Endodermal cell (in vitro differentiated cells): ENCODE results near the gene ARNT2. TPM values are rescaled to one million over a fixed set of nuclear protein-coding genes. Genes with fewer than 3 reads are reported as not detected.

Experiments used
- DNase-seq: peaks from one replicate; pipeline ENCODE4 v3.0.0-alpha.2; 2017
- H3K27ac ChIP-seq: 2 replicates; pipeline ENCODE4 v1.5.1; 2013; ENCODE audit warnings: mild to moderate bottlenecking, low read depth, low read length, moderate library complexity
- H3K27me3 ChIP-seq: 2 replicates; pipeline ENCODE4 v1.6.1; 2013; ENCODE audit warnings: mild to moderate bottlenecking, low read length, moderate library complexity; ENCODE audit not compliant: insufficient read depth, control insufficient read depth, poor library complexity, severe bottlenecking
- H3K36me3 ChIP-seq: 2 replicates; pipeline ENCODE4 v1.7.0; 2013; ENCODE audit warnings: mild to moderate bottlenecking, low read length, moderate library complexity; ENCODE audit not compliant: control insufficient read depth, insufficient read depth
- H3K4me1 ChIP-seq: one replicate; pipeline ENCODE4 v1.7.0; 2013; ENCODE audit warnings: low read length; ENCODE audit not compliant: control insufficient read depth, insufficient read depth
- H3K4me3 ChIP-seq: 2 replicates; pipeline ENCODE4 v1.5.1; 2013; ENCODE audit warnings: mild to moderate bottlenecking, low read length, moderate library complexity
- H3K9ac ChIP-seq: 2 replicates; pipeline ENCODE4 v1.6.1; 2013; ENCODE audit warnings: mild to moderate bottlenecking, low read length, moderate library complexity; ENCODE audit not compliant: poor library complexity, severe bottlenecking; ENCODE audit errors: extremely low read depth
- H3K9me3 ChIP-seq: 2 replicates; pipeline ENCODE4 v1.6.1; 2013; ENCODE audit warnings: mild to moderate bottlenecking, low read length, moderate library complexity; ENCODE audit not compliant: control insufficient read depth
- H3K27ac Mint-ChIP-seq: 2 replicates; pipeline ENCODE4 v1.8.0; 2020; ENCODE audit warnings: mixed read lengths
- H3K27me3 Mint-ChIP-seq: 2 replicates; pipeline ENCODE4 v1.8.0; 2021; ENCODE audit warnings: mild to moderate bottlenecking, mixed read lengths; ENCODE audit not compliant: insufficient read depth
- H3K36me3 Mint-ChIP-seq: 2 replicates; pipeline ENCODE4 v1.8.0; 2020; ENCODE audit warnings: low read depth, mixed read lengths
- H3K4me1 Mint-ChIP-seq: 2 replicates; pipeline ENCODE4 v1.8.0; 2020; ENCODE audit warnings: mixed read lengths
- H3K4me3 Mint-ChIP-seq: 2 replicates; pipeline ENCODE4 v1.8.0; 2020; ENCODE audit warnings: mild to moderate bottlenecking, moderate library complexity, mixed read lengths
- H3K9me3 Mint-ChIP-seq: 2 replicates; pipeline ENCODE4 v1.8.0; 2020; ENCODE audit warnings: mild to moderate bottlenecking, mixed read lengths
- WGBS, 2 experiments: methylation state at CpG; one replicate each; pipeline versions ENCODE4 v1.1.5 to v1.1.7; 2013; ENCODE audit warnings: missing lambda C conversion rate in 2 of 2, mixed read lengths in 1 of 2; ENCODE audit not compliant: insufficient coverage in 1 of 2, insufficient read length in 1 of 2; 5-methylcytosine and 5-hydroxymethylcytosine counted together
- total RNA-seq, 2 donors: library from RNA; stranded (reverse); fragmentation: NEBNext Ultra II Directional in 1 of 2; extraction: Animal tissue kit (Norgen Biotek cat#: 25700) in 1 of 2; gene quantifications; 2 replicates in 1 of 2; 3 replicates in 1 of 2; pipeline ENCODE4 v1.2.1, GENCODE V29; 2021
- TF ChIP-seq, protein P1 (sequence below): fragments of 200-600 bp; sonication (generic); conservative IDR thresholded peaks from 2 replicates; pipeline ENCODE4 v1.5.0; 2021; ENCODE audit warnings: antibody characterized with exemption, mild to moderate bottlenecking

The ARNT2 gene
- total RNA-seq, 2 donors from 2014 or later = 8.0 to 15.9 TPM

DNA sequence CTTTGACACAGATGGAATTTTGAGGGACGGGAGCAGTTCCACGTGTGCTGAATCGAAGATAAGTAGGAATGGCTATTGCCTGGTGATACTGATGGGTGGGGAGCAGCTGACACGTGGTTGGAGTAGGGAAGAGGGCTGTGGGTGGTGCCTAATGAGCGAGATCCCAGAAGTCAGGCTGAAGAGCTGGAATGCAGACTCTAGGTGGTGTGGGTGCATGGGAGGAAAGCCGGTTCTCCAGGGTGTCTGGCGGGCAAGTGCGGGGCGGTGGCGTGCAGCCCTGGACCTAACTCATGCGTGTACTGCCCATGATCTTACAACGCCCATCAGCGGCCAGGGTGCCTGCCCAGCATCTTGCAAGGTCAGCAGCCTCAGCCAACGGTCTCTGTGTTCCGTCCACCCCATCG is 63.1 kb downstream of the ARNT2 start:
- no peaks in the 10 kb centered on the region for H3K9me3 ChIP-seq

DNA sequence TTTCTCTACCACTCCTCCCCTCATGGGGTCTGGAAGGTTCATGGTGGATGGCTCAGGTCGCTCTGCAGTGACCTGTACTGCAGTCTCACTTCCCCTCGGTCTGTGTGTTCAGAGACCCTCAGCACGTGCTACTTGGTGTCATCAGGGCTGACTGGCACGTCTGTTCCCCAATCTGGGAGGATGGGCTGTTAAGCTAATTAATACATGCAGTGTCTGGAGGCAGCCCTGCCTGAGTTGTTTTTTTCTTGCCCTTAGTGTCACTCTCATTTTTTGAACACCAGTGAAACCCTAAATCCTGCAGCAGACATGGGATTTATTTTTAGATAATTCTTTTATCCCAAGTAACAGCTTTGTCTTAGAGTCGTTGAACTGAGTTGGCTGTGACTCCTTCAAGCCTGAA is 64.6 kb downstream of the ARNT2 start:
- no peak for DNase-seq
- TF ChIP-seq, protein P1, sequence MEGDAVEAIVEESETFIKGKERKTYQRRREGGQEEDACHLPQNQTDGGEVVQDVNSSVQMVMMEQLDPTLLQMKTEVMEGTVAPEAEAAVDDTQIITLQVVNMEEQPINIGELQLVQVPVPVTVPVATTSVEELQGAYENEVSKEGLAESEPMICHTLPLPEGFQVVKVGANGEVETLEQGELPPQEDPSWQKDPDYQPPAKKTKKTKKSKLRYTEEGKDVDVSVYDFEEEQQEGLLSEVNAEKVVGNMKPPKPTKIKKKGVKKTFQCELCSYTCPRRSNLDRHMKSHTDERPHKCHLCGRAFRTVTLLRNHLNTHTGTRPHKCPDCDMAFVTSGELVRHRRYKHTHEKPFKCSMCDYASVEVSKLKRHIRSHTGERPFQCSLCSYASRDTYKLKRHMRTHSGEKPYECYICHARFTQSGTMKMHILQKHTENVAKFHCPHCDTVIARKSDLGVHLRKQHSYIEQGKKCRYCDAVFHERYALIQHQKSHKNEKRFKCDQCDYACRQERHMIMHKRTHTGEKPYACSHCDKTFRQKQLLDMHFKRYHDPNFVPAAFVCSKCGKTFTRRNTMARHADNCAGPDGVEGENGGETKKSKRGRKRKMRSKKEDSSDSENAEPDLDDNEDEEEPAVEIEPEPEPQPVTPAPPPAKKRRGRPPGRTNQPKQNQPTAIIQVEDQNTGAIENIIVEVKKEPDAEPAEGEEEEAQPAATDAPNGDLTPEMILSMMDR = no peak
- Histone ChIP-seq H3K9me3 (no peaks in the 10 kb centered on the region), H3K4me1 (peaks cover 8% of the 10 kb centered on the region), H3K36me3 (no peaks in the 10 kb centered on the region), H3K4me3 (no peak overlapping the region), H3K27me3 (no peaks in the 10 kb centered on the region), H3K9ac (no peak overlapping the region), H3K27ac (no peak overlapping the region)
- H3K4me3 Mint-ChIP-seq = no peak overlapping the region
- H3K9me3 Mint-ChIP-seq = no peaks in the 10 kb centered on the region
- H3K27ac Mint-ChIP-seq = no peak overlapping the region
- 85 to 89% methylated on average over 4 to 5 of the region's 5 CpGs for WGBS, 2 experiments
- peaks cover 15% of the 10 kb centered on the region for H3K36me3 Mint-ChIP-seq
- no peaks in the 10 kb centered on the region for H3K27me3 Mint-ChIP-seq
- peaks cover 46% of the 10 kb centered on the region for H3K4me1 Mint-ChIP-seq

More for the DNA sequence above, 63.1 kb downstream of the ARNT2 start:
- no peak overlapping the region for H3K9ac ChIP-seq
- Mint-ChIP-seq H3K9me3 (no peaks in the 10 kb centered on the region), H3K27me3 (no peaks in the 10 kb centered on the region), H3K27ac (no peak overlapping the region), H3K4me3 (no peak overlapping the region), H3K4me1 (peaks cover 31% of the 10 kb centered on the region), H3K36me3 (peaks cover 15% of the 10 kb centered on the region)
- no peak for DNase-seq
- H3K36me3 ChIP-seq = no peaks in the 10 kb centered on the region
- H3K27me3 ChIP-seq = no peaks in the 10 kb centered on the region
- H3K27ac ChIP-seq = no peak overlapping the region
- TF ChIP-seq, protein P1 = no peak
- no peak overlapping the region for H3K4me3 ChIP-seq
- WGBS, 2 experiments = 89 to 94% methylated on average over 14 to 16 of the region's 16 CpGs
- H3K4me1 ChIP-seq = peaks cover 8% of the 10 kb centered on the region

DNA sequence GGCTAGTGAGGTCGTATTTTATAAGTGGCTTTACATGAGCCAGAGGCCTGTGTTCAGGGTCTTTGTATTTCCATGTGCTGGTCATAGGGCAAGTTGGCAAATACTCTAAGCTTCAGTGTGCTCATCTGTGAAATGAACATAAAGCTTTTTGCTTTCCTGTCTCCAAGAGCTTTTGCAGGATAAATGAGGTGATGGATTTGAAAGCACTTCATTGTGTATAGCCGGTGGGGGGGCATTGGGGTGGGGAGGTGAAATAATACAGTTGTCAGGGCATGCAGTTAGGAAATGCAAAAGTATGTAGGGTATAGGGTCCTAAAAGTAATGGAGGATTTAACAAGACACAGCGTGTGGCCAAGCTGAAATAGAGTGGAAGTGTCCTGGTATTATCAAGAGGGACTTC is 67.7 kb downstream of the ARNT2 start:
- peak overlapping the region; percentile 46 for H3K27ac ChIP-seq
- no peak overlapping the region for H3K4me3 Mint-ChIP-seq
- WGBS, 2 experiments = 55 to 81% methylated on average over 2 to 3 of the region's 3 CpGs
- TF ChIP-seq, protein P1 = no peak
- no peaks in the 10 kb centered on the region for H3K27me3 ChIP-seq
- no peak overlapping the region for H3K4me3 ChIP-seq
- peaks cover 11% of the 10 kb centered on the region for H3K9me3 Mint-ChIP-seq
- H3K9ac ChIP-seq = no peak overlapping the region
- peaks cover 7% of the 10 kb centered on the region for H3K36me3 ChIP-seq
- no peaks in the 10 kb centered on the region for H3K27me3 Mint-ChIP-seq
- peaks cover 8% of the 10 kb centered on the region for H3K4me1 ChIP-seq
- H3K4me1 Mint-ChIP-seq = peaks cover 49% of the 10 kb centered on the region
- peaks cover 26% of the 10 kb centered on the region for H3K36me3 Mint-ChIP-seq
- no peak for DNase-seq
- H3K27ac Mint-ChIP-seq = no peak overlapping the region
- H3K9me3 ChIP-seq = peaks cover 15% of the 10 kb centered on the region
